Chondrocyte (in vitro differentiated cells): Measurements from ENCODE around the gene ST6GALNAC1. TPM values are rescaled to one million over a fixed set of nuclear protein-coding genes. Genes with fewer than 3 reads are reported as not detected.

ENCODE experiments used
- DNase-seq: peaks from one replicate; pipeline ENCODE4 v3.0.0; 2021; ENCODE audit warnings: mixed read lengths, low spot score
- H3K27ac Mint-ChIP-seq: one replicate; pipeline ENCODE4 v1.8.0; 2021; ENCODE audit warnings: mild to moderate bottlenecking, moderate library complexity, mixed read lengths; ENCODE audit not compliant: unreplicated experiment
- H3K27me3 Mint-ChIP-seq: 2 replicates; pipeline ENCODE4 v1.8.0; 2021; ENCODE audit warnings: low read depth, mixed read lengths
- H3K36me3 Mint-ChIP-seq: 2 replicates; pipeline ENCODE4 v1.8.0; 2021; ENCODE audit warnings: low read depth, mixed read lengths
- H3K4me1 Mint-ChIP-seq: 2 replicates; pipeline ENCODE4 v1.8.0; 2021; ENCODE audit warnings: low read depth, mild to moderate bottlenecking, mixed read lengths
- H3K4me3 Mint-ChIP-seq: one replicate; pipeline ENCODE4 v1.8.0; 2021; ENCODE audit warnings: mild to moderate bottlenecking, moderate library complexity, mixed read lengths; ENCODE audit not compliant: unreplicated experiment
- H3K9me3 Mint-ChIP-seq: 2 replicates; pipeline ENCODE4 v1.8.0; 2021; ENCODE audit warnings: low read depth, mixed read lengths
- total RNA-seq: library from RNA; stranded (reverse); gene quantifications from 3 replicates; pipeline ENCODE4 v1.2.1, GENCODE V29; 2021
- TF ChIP-seq, protein P1 (sequence below): fragments of 200-600 bp; sonication (generic); IDR thresholded peaks from 2 replicates; pipeline ENCODE4 v1.5.0; 2021; ENCODE audit warnings: antibody characterized with exemption, mild to moderate bottlenecking, moderate library complexity

Gene ST6GALNAC1
- total RNA-seq, 1 donor from 2014 or later, result not detected

DNA sequence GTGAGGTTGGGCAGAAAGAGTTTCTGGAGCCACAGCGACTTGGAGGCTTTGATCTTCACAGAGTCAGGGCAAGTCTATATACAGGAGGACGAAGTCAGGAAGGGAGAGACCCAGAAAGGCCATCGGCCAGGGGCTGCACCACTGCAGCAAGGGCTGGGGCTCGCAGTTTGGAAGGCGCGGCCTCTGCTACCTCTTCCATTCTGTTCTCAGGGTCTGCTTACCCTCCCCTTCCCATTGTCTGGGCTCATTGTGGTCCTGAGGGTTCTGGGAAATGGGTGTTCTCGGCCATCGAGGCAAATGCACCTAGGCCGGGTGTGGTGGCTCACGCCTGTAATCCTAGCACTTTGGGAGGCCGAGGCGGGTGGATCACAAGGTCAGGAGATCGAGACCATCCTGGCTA, 16.0 kb downstream of the ST6GALNAC1 start:
- no peaks in the 10 kb centered on the region for H3K9me3 Mint-ChIP-seq
- TF ChIP-seq, protein P1, sequence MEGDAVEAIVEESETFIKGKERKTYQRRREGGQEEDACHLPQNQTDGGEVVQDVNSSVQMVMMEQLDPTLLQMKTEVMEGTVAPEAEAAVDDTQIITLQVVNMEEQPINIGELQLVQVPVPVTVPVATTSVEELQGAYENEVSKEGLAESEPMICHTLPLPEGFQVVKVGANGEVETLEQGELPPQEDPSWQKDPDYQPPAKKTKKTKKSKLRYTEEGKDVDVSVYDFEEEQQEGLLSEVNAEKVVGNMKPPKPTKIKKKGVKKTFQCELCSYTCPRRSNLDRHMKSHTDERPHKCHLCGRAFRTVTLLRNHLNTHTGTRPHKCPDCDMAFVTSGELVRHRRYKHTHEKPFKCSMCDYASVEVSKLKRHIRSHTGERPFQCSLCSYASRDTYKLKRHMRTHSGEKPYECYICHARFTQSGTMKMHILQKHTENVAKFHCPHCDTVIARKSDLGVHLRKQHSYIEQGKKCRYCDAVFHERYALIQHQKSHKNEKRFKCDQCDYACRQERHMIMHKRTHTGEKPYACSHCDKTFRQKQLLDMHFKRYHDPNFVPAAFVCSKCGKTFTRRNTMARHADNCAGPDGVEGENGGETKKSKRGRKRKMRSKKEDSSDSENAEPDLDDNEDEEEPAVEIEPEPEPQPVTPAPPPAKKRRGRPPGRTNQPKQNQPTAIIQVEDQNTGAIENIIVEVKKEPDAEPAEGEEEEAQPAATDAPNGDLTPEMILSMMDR, result no peak
- no peak overlapping the region for H3K27ac Mint-ChIP-seq
- no peaks in the 10 kb centered on the region for H3K36me3 Mint-ChIP-seq
- no peak for DNase-seq
- H3K4me3 Mint-ChIP-seq, result no peak overlapping the region
- H3K4me1 Mint-ChIP-seq, result peaks cover 8% of the 10 kb centered on the region
- H3K27me3 Mint-ChIP-seq, result peaks cover 6% of the 10 kb centered on the region

DNA sequence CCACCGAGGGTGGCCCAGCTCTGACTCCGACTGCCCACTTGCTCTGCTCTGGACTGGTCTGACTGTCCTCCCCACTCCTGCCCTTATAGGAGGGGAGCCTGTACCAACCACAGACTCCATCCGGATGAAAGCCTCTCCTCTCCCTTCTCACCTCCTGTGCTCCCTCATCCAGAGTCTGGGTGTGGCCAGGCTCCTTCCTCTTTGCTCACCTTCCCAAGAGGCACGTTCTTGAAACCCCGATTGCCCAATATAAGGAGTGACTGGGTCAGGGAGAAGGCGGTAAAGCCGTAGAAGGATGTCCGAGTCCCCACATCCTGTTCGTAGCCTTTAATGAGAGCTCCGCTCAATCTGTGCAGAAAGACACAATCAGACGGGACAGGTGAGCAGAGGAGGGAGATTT, 17.1 kb downstream of the ST6GALNAC1 start:
- H3K9me3 Mint-ChIP-seq, result no peaks in the 10 kb centered on the region
- no peak overlapping the region for H3K4me3 Mint-ChIP-seq
- peaks cover 8% of the 10 kb centered on the region for H3K4me1 Mint-ChIP-seq
- no peak overlapping the region for H3K27ac Mint-ChIP-seq
- TF ChIP-seq, protein P1, result no peak
- H3K27me3 Mint-ChIP-seq, result peaks cover 6% of the 10 kb centered on the region
- no peak for DNase-seq
- H3K36me3 Mint-ChIP-seq, result no peaks in the 10 kb centered on the region

DNA sequence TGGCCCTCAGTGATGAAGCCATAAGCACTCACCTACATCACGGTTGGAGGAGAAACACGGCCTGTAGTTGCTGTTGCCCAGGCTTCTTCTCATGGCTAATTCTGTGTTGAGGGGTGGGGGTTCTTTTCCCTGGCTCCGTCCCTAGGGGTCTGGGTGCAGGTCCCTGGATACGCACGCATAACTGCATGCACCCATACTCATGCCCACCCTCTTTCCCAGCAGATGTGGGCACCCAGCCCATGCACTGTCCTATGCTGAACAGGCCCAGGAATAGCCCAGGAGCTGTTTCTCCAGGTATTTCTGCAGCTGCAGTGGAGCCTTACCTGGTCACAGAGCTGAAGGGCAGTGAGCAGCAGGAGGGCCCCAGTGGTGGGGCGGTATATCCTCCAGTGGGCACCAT, 18.1 kb downstream of the ST6GALNAC1 start:
- no peak overlapping the region for H3K4me3 Mint-ChIP-seq
- peaks cover 6% of the 10 kb centered on the region for H3K27me3 Mint-ChIP-seq
- H3K36me3 Mint-ChIP-seq, result no peaks in the 10 kb centered on the region
- no peak for DNase-seq
- H3K4me1 Mint-ChIP-seq, result peaks cover 8% of the 10 kb centered on the region
- H3K27ac Mint-ChIP-seq, result no peak overlapping the region
- no peaks in the 10 kb centered on the region for H3K9me3 Mint-ChIP-seq
- TF ChIP-seq, protein P1, result no peak

DNA sequence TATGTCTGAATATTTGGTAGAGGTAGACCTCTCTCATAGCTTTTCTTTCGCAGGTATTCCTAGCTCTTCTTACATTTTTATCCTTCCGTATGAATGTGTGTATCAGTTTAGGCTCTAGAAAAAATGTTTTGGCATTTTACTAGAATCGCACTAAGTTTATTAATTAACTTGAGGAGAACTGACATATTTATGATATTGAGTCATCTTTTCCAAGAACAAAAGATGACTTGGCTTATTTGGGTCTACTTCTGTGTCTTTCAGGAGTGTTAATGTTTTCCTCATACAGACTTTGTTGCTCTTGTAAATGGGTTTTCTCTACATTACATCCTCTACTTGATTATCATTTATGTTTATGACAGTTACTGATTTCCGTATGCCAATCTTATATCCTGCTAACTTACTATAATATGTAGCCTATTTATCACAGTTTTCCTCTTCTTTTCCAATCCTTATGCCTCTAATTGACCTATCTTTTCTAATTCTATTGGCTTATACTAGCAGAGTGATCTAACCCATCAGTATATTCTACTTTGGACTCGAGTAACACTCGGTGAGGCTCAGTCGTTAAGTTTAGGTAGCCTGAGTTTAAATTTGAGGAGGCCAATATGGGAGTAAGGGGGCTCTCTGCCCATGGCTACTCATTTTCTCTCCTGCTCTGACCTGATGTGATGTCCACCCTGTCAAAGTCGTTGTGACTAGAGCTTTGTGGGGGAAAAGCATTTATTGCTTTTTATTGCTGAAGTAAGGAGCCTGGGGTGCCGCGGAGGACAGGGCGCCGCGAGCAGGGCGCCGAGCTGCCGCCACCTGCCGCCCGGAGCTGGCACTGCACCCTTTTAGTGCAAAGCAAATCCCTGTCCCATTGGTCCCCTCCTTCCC, 20.0 kb downstream of the ST6GALNAC1 start:
- no peak overlapping the region for H3K4me3 Mint-ChIP-seq
- no peak for DNase-seq
- H3K36me3 Mint-ChIP-seq, result no peaks in the 10 kb centered on the region
- TF ChIP-seq, protein P1, result peak; percentile 95
- no peaks in the 10 kb centered on the region for H3K9me3 Mint-ChIP-seq
- H3K27me3 Mint-ChIP-seq, result peaks cover 7% of the 10 kb centered on the region
- peak overlapping the region; percentile 29 for H3K27ac Mint-ChIP-seq
- peaks cover 8% of the 10 kb centered on the region for H3K4me1 Mint-ChIP-seq

DNA sequence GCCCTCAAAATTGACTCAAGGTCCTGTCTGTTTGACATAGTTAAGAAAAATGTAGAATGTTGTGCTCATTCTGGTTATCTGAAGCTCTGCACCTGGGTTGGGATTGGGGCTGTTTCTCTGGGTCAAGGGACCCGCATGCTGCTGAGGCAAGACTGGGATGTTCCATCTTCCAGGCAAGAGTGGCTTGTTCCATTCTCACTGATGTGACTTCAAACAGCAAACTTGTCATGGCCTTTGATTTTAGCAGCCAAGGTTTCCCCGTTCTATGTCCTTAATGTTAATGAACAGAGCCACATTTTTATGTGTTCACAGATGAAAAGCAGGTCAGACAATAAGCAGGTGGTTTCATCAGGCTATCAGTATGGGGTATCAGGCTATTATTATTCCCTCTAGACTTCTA, 25.7 kb downstream of the ST6GALNAC1 start:
- Mint-ChIP-seq H3K4me1 (no peaks in the 10 kb centered on the region), H3K9me3 (no peaks in the 10 kb centered on the region), H3K27ac (no peak overlapping the region), H3K27me3 (peaks cover 3% of the 10 kb centered on the region), H3K4me3 (no peak overlapping the region), H3K36me3 (peaks cover 1% of the 10 kb centered on the region)
- TF ChIP-seq, protein P1, result no peak
- DNase-seq, result peak; percentile 21
